H1 (cell line): ENCODE data around the gene SELENOO. TPM values are rescaled to one million over a fixed set of nuclear protein-coding genes. Genes with fewer than 3 reads are reported as not detected.

Experiments used
- CTCF ChIA-PET: fragments of 300-600 bp; sonication (Branson Sonifier 250); formaldehyde crosslinking; loops from one replicate; lab custom pipeline; 2021; ENCODE audit not compliant: partially characterized antibody; lab: Charles Lee
- POLR2A ChIA-PET: fragments of 300-600 bp; sonication (Branson Sonifier 250); formaldehyde crosslinking; loops from one replicate; lab custom pipeline; 2021; ENCODE audit warnings: inconsistent platforms; ENCODE audit not compliant: partially characterized antibody; lab: Charles Lee
- DNase-seq, 2 experiments: peaks; one replicate each; pipeline versions ENCODE4 v3.0.0 to v3.0.0-alpha.2; 2010 to 2022; ENCODE audit warnings: low spot score in 2 of 2, low read depth in 1 of 2, mixed read lengths in 1 of 2
- FAIRE-seq: peaks from 2 replicates; lab custom pipeline; 2011; peaks lifted over from hg19 to GRCh38; lab: Jason Lieb, UNC
- H2AFZ ChIP-seq: 2 replicates; pipeline ENCODE4 v1.8.1; 2012; ENCODE audit warnings: low read length, inconsistent platforms
- H2AK5ac ChIP-seq: 2 replicates; pipeline ENCODE4 v1.6.1; 2013; ENCODE audit warnings: low read depth, low read length
- H2BK120ac ChIP-seq: replicated peaks from 2 replicates; pipeline ENCODE3; 2013; ENCODE audit warnings: low read depth, low read length, inconsistent platforms
- H2BK12ac ChIP-seq: 2 replicates; pipeline ENCODE4 v1.6.1; 2013; ENCODE audit warnings: low read depth, low read length
- H2BK15ac ChIP-seq: 2 replicates; pipeline ENCODE4 v1.6.1; 2013; ENCODE audit warnings: low read length
- H2BK20ac ChIP-seq: 2 replicates; pipeline ENCODE4 v1.6.1; 2013; ENCODE audit warnings: low read length
- H2BK5ac ChIP-seq: 2 replicates; pipeline ENCODE4 v1.6.1; 2013; ENCODE audit warnings: low read depth, low read length
- H3K14ac ChIP-seq: 2 replicates; pipeline ENCODE4 v1.6.1; 2013; ENCODE audit warnings: inconsistent platforms; ENCODE audit not compliant: insufficient read length
- H3K18ac ChIP-seq: 2 replicates; pipeline ENCODE4 v1.6.1; 2013; ENCODE audit warnings: low read length; ENCODE audit errors: extremely low read depth
- H3K23ac ChIP-seq: 2 replicates; pipeline ENCODE4 v1.6.1; 2013; ENCODE audit warnings: inconsistent platforms; ENCODE audit not compliant: insufficient read length
- H3K23me2 ChIP-seq: 2 replicates; pipeline ENCODE4 v1.6.1; 2013; ENCODE audit warnings: low read depth, low read length
- H3K27ac ChIP-seq: 2 replicates; pipeline ENCODE4 v1.6.1; 2011; ENCODE audit warnings: low read depth, low read length, inconsistent platforms
- H3K27me3 ChIP-seq, 4 experiments: replicated peaks in 1 of 4; 1 replicate in 1 of 4; 2 replicates in 3 of 4; pipeline versions ENCODE4 v1.6.1 to v1.8.1; 2011 to 2013; ENCODE audit warnings: low read length in 3 of 4, mild to moderate bottlenecking in 3 of 4, inconsistent platforms in 2 of 4, mixed read lengths in 2 of 4, moderate library complexity in 1 of 4; ENCODE audit not compliant: control insufficient read depth in 3 of 4, insufficient read depth in 3 of 4; ENCODE audit errors: extremely low read depth in 1 of 4
- H3K36me3 ChIP-seq, 4 experiments: 2 replicates each; pipeline versions ENCODE4 v1.6.1 to v1.8.1; 2011 to 2013; ENCODE audit warnings: mild to moderate bottlenecking in 4 of 4, low read length in 3 of 4, moderate library complexity in 2 of 4, control low read depth in 1 of 4, inconsistent platforms in 1 of 4; ENCODE audit not compliant: insufficient read depth in 4 of 4, control insufficient read depth in 2 of 4
- H3K4ac ChIP-seq: replicated peaks from 2 replicates; pipeline ENCODE3; 2013; ENCODE audit warnings: low read length, low read depth, mixed read lengths, inconsistent platforms; ENCODE audit not compliant: insufficient read length
- H3K4me1 ChIP-seq, 4 experiments: replicated peaks in 1 of 4; 1 replicate in 1 of 4; 2 replicates in 3 of 4; pipeline versions ENCODE4 v1.6.1 to v1.8.1; 2011 to 2013; ENCODE audit warnings: low read length in 3 of 4, inconsistent platforms in 2 of 4, mixed read lengths in 1 of 4; ENCODE audit not compliant: insufficient read depth in 4 of 4, control insufficient read depth in 3 of 4
- H3K4me2 ChIP-seq, 2 experiments: 2 replicates each; pipeline versions ENCODE4 v1.6.1 to v1.8.1; 2011 to 2013; ENCODE audit warnings: low read depth in 2 of 2, low read length in 2 of 2, control low read depth in 1 of 2, inconsistent platforms in 1 of 2, mild to moderate bottlenecking in 1 of 2; ENCODE audit not compliant: insufficient read depth in 1 of 2
- H3K4me3 ChIP-seq, 4 experiments: fragments of 200-600, 300-600 bp in 1 of 4; sonication (generic), shearing (Covaris generic), sonication (Bioruptor Twin) in 1 of 4; 2 replicates each; pipeline versions ENCODE4 v1.5.1 to v1.8.1; 2011 to 2016; ENCODE audit warnings: low read length in 4 of 4, low read depth in 3 of 4, control low read depth in 2 of 4, inconsistent platforms in 2 of 4, mild to moderate bottlenecking in 2 of 4, mixed read lengths in 1 of 4, moderate library complexity in 1 of 4; ENCODE audit not compliant: insufficient read depth in 2 of 4; ENCODE audit errors: extremely low read depth in 1 of 4
- H3K56ac ChIP-seq: replicated peaks from 2 replicates; pipeline ENCODE3; 2013; ENCODE audit warnings: low read depth, mild to moderate bottlenecking, mixed read lengths, low read length, inconsistent platforms; ENCODE audit not compliant: insufficient read length
- H3K79me1 ChIP-seq: 2 replicates; pipeline ENCODE4 v1.6.1; 2013; ENCODE audit warnings: low read depth, low read length, control low read depth
- H3K79me2 ChIP-seq, 2 experiments: 2 replicates each; pipeline versions ENCODE4 v1.6.1 to v1.8.1; 2012 to 2013; ENCODE audit warnings: low read length in 2 of 2, mild to moderate bottlenecking in 2 of 2, inconsistent platforms in 1 of 2; ENCODE audit not compliant: insufficient read depth in 2 of 2, control insufficient read depth in 1 of 2
- H3K9ac ChIP-seq, 4 experiments: replicated peaks in 1 of 4; 1 replicate in 1 of 4; 2 replicates in 3 of 4; pipeline versions ENCODE4 v1.6.1 to v1.8.1; 2011 to 2013; ENCODE audit warnings: low read depth in 3 of 4, low read length in 3 of 4, control low read depth in 2 of 4, mild to moderate bottlenecking in 2 of 4, moderate library complexity in 2 of 4, inconsistent platforms in 1 of 4; ENCODE audit errors: extremely low read depth in 1 of 4
- H3K9me3 ChIP-seq, 2 experiments: 2 replicates each; pipeline versions ENCODE4 v1.6.1 to v1.8.1; 2012 to 2013; ENCODE audit warnings: mild to moderate bottlenecking in 2 of 2, moderate library complexity in 2 of 2, control low read depth in 1 of 2, inconsistent platforms in 1 of 2, low read depth in 1 of 2, low read length in 1 of 2, mixed read lengths in 1 of 2; ENCODE audit not compliant: insufficient read depth in 2 of 2
- H4K20me1 ChIP-seq, 2 experiments: replicated peaks in 1 of 2; 2 replicates each; pipeline versions ENCODE3 to v1.8.1; 2011 to 2013; ENCODE audit warnings: inconsistent platforms in 2 of 2, low read length in 2 of 2, mild to moderate bottlenecking in 1 of 2; ENCODE audit not compliant: insufficient read depth in 2 of 2, control insufficient read depth in 1 of 2
- H4K5ac ChIP-seq: 2 replicates; pipeline ENCODE4 v1.6.1; 2013; ENCODE audit warnings: low read length, low read depth, mixed read lengths, inconsistent platforms; ENCODE audit not compliant: insufficient read length
- H4K8ac ChIP-seq: 2 replicates; pipeline ENCODE4 v1.8.0; 2013; ENCODE audit warnings: mild to moderate bottlenecking, moderate library complexity, low read length, inconsistent platforms; ENCODE audit not compliant: insufficient read depth; ENCODE audit errors: extremely low read depth
- H4K91ac ChIP-seq: replicated peaks from 2 replicates; pipeline ENCODE3; 2013; ENCODE audit warnings: low read length, mixed read lengths, inconsistent platforms; ENCODE audit not compliant: insufficient read length
- ATF2 ChIP-seq: IDR thresholded peaks from 2 replicates; pipeline ENCODE4 v1.6.1; 2012; ENCODE audit warnings: low read length, inconsistent platforms
- BRCA1 ChIP-seq: IDR thresholded peaks from 2 replicates; pipeline ENCODE4 v1.6.1; 2012; ENCODE audit warnings: low read depth, low read length, improper control_type of control experiment
- CBX5 ChIP-seq: fragments of 300-800, 300-1000 bp; sonication (generic); IDR thresholded peaks from 2 replicates; pipeline ENCODE4 v1.7.1; 2016; ENCODE audit warnings: antibody characterized with exemption, low read length, low read depth
- CBX8 ChIP-seq: fragments of 300-800, 300-1000 bp; sonication (generic); IDR thresholded peaks from 2 replicates; pipeline ENCODE4 v1.7.1; 2016; ENCODE audit warnings: low read depth, low read length, borderline replicate concordance
- EZH2 ChIP-seq: fragments of 200-600 bp; sonication (generic); IDR thresholded peaks from 2 replicates; pipeline ENCODE4 v1.7.1; 2012; ENCODE audit warnings: low read depth, mild to moderate bottlenecking, moderate library complexity, low read length, inconsistent platforms; ENCODE audit not compliant: severe bottlenecking
- HDAC2 ChIP-seq, 2 experiments: fragments of 300-600 bp in 1 of 2; sonication (generic) in 1 of 2; IDR thresholded peaks; 2 replicates each; pipeline ENCODE4 v1.6.1; 2011 to 2012; ENCODE audit warnings: low read depth in 2 of 2, low read length in 2 of 2, mild to moderate bottlenecking in 2 of 2, moderate library complexity in 2 of 2, borderline replicate concordance in 1 of 2, inconsistent platforms in 1 of 2
- JUN ChIP-seq: IDR thresholded peaks from 2 replicates; pipeline ENCODE4 v1.6.1; 2011; ENCODE audit warnings: low read depth, mild to moderate bottlenecking, improper control_type of control experiment, low read length
- MAFK ChIP-seq: IDR thresholded peaks from 2 replicates; pipeline ENCODE4 v1.6.1; 2012; ENCODE audit warnings: low read depth, mild to moderate bottlenecking, improper control_type of control experiment, low read length
- MAX ChIP-seq: IDR thresholded peaks from 2 replicates; pipeline ENCODE4 v1.6.1; 2012; ENCODE audit warnings: inconsistent platforms
- RBBP5 ChIP-seq: IDR thresholded peaks from 2 replicates; pipeline ENCODE4 v1.7.1; 2012; ENCODE audit warnings: low read depth, mild to moderate bottlenecking, inconsistent platforms, low read length, moderate library complexity, borderline replicate concordance
- TAF1 ChIP-seq: IDR thresholded peaks from 2 replicates; pipeline ENCODE4 v1.6.1; 2011; ENCODE audit warnings: mild to moderate bottlenecking, low read depth, low read length
- TCF12 ChIP-seq: IDR thresholded peaks from 2 replicates; pipeline ENCODE4 v1.6.1; 2011; ENCODE audit warnings: low read depth, mild to moderate bottlenecking, low read length
- TEAD4 ChIP-seq: IDR thresholded peaks from 2 replicates; pipeline ENCODE4 v1.6.1; 2012; ENCODE audit warnings: low read depth, low read length, inconsistent platforms, mixed read lengths
- WGBS, 2 experiments: shearing (Covaris generic) in 1 of 2; methylation state at CpG; one replicate each; pipeline versions ENCODE4 v1.1.6 to v1.1.7; 2013 to 2015; ENCODE audit warnings: low lambda C conversion rate in 2 of 2, mixed read lengths in 2 of 2, inconsistent platforms in 1 of 2, low coverage in 1 of 2, missing lambda C conversion rate in 1 of 2; ENCODE audit not compliant: insufficient replicate concordance in 2 of 2, insufficient coverage in 1 of 2, insufficient read length in 1 of 2; ENCODE audit errors: extremely low coverage in 1 of 2, missing lambda C conversion rate in 1 of 2; 5-methylcytosine and 5-hydroxymethylcytosine counted together
- polyA plus RNA-seq, 7 experiments: library from polyadenylated mRNA; depleted of rRNA in 3 of 7; stranded (reverse) in 5 of 7; unstranded in 2 of 7; fragments of >200 nt in 5 of 7; fragments of 200-250 nt in 2 of 7; gene quantifications; 1 replicate in 5 of 7; 2 replicates in 1 of 7; 4 replicates in 1 of 7; pipeline versions ENCODE4 v1.2.1 to v1.2.3, GENCODE V29; 2011 to 2013; ENCODE audit warnings: missing spikeins in 2 of 7, mixed read lengths in 2 of 7
- total RNA-seq: library from RNA; stranded (reverse); fragmentation: NEBNext Ultra II Directional; extraction: Animal tissue kit (Norgen Biotek cat#: 25700); gene quantifications from 2 replicates; pipeline ENCODE4 v1.2.1, GENCODE V29; 2021

The SELENOO gene
- total and polyA plus RNA-seq, 2 of the 8 experiments (the other 6 are each of a cell fraction or from before 2014, with no cell fraction given), result 18.6 to 25.1 TPM

- Histone ChIP-seq H4K5ac (no peak overlapping the region), H3K4me2 (no peak overlapping the region), H4K8ac (no peak overlapping the region), H3K79me1 (peaks cover 8% of the 10 kb centered on the region), H3K56ac (no peak overlapping the region), H3K23me2 (no peaks in the 10 kb centered on the region), H3K4me3 (no peak overlapping the region), H3K14ac (no peak overlapping the region), H2AK5ac (no peak overlapping the region), H3K4ac (no peak overlapping the region), H4K20me1 (peaks cover 0 to 18% of the 10 kb centered on the region in 2 experiments), H2BK5ac (no peak overlapping the region), H2BK20ac (no peak overlapping the region), H3K79me2 (peaks cover 0 to 7% of the 10 kb centered on the region in 2 experiments; a peak in 2 of 4 replicates), H3K27ac (no peak overlapping the region), H3K9ac (no peak overlapping the region), H3K23ac (no peak overlapping the region), H4K91ac (no peak overlapping the region), H2BK12ac (no peak overlapping the region), H2AFZ (no peak overlapping the region), H2BK15ac (no peak overlapping the region), H3K18ac (no peak overlapping the region), H2BK120ac (no peak overlapping the region), H3K36me3 (peaks cover 0 to 4% (median under 1%) of the 10 kb centered on the region in 4 experiments; a peak in 4 of 8 replicates), H3K4me1 (no peaks in the 10 kb centered on the region), H3K27me3 (no peaks in the 10 kb centered on the region), H3K9me3 (no peaks in the 10 kb centered on the region; a peak in 1 of 4 replicates)
- POLR2A ChIA-PET, result no interaction called here
- 90% methylated on average over 16 of the region's 16 CpGs; no CpG with 5 or more reads in 1 of the 2 experiments for WGBS, 2 experiments
- FAIRE-seq, result no peak
- DNase-seq, result no peak
- CTCF ChIA-PET, result no interaction called here
- TF ChIP-seq RBBP5 (no peak), MAX (no peak), TEAD4 (no peak), TAF1 (no peak), CBX5 (no peak), MAFK (no peak), HDAC2 (IDR thresholded peaks at IDR 0.05; ENCODE audit: borderline replicate concordance in 1 of 2, low read depth in 2 of 2, low read length in 2 of 2) (no peak), ATF2 (no peak), BRCA1 (no peak), EZH2 (no peak), CBX8 (no peak), JUN (no peak), TCF12 (no peak)
Measured at GRCh38 chr22:50229370-50229769, 28.6 kb downstream of the SELENOO start.
